Amniotic epithelial cell (primary cell): Measurements from ENCODE around the gene ANKRD49.
"Not testable (repeated sequence)": the region's sequence is repeated elsewhere in the genome, so short reads cannot be mapped to it uniquely, and the experiment has no call there.

Experiments used
- DNase-seq: peaks from one replicate; pipeline ENCODE4 v3.0.0-alpha.2; 2010; ENCODE audit warnings: low read depth

Gene ANKRD49, protein sequence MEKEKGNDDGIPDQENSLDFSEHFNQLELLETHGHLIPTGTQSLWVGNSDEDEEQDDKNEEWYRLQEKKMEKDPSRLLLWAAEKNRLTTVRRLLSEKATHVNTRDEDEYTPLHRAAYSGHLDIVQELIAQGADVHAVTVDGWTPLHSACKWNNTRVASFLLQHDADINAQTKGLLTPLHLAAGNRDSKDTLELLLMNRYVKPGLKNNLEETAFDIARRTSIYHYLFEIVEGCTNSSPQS

DNA sequence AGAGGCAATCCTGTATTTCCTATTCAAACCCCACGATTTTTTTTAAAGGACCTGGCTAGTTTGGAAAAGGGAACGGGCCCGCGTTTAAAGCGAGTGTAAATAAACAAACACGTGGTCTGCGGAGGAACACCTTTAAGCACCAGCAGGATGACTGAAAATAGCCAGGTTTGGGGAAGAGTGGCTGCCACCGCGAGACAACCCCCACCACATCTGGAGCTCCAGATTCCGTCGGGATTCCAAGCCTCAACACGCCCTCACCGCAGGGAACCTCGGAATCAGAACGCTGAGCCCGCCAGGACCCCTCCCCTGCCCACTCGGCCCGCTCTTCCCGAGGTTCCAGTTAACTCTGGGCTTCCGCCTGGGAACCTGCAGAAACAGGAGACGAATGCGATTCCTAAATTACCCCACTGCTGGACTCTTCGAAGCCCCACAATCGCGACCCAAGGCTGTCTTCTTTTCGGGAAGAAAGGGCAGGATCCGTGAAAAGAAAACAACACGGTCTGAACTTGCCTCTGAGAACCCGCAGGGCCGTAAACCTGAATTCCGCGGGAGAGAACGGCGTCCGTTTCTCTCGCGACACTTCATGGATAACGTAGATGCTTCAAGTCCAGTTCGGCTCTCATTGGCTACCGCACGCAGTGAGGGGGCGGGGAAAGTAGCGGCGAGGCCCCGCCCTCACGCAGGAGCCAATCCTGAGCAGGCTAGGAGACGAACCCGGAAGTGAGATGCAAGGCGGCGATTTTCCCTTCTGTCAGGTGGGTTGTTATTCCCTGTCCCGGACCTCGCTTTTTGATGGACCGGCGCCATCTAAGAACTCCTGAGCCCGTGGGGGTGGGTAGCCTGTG is at the start of gene ANKRD49, which contains the start of gene MRE11:
Gene ANKRD49, plus strand, starts transcription at position 704 of the 845 bp plus-strand sequence. CDS start 2,710 bp downstream, outside the sequence.
Gene MRE11, minus strand, starts transcription at position 564 of the 845 bp plus-strand sequence. CDS start 1,043 bp downstream, outside the sequence.
- peak; percentile 97 for DNase-seq

DNA sequence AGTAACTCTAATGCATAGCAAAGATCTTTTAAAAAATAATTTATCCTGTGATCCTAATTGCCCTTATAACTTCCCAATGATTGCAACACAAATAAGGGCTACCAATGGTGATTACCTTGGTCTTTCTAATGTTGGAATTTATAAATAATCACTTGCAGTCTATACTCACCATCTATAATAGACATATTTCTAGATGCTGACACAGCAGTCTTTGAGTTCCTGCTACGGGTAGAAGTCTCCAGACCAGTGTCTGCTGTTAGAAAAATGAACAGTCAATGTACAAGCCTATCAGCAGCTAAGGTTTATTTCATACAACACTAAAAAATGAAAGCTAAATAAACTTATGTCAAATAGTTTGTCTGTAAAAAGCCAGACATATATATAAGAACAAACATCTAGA is 48.1 kb upstream of the ANKRD49 start:
- no peak for DNase-seq

DNA sequence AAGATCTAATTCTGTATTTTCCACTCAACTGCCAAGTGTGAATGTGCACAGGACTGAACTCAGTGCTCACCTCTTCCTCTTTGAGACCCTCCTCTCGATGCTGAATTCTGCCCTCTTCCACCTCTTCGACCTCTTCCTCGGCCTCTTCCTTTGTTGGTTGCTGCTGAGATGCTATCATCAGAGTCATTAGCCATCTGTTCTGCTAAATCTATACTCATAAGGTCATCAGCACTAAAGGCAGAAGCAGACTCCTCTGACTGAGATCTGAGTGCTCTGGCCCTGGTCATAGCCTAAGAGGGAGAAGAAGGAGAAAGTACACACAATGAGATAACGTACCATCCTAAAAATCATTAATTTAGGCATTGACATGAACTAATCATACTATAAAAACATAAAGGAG is 46.6 kb upstream of the ANKRD49 start:
- DNase-seq: no peak

DNA sequence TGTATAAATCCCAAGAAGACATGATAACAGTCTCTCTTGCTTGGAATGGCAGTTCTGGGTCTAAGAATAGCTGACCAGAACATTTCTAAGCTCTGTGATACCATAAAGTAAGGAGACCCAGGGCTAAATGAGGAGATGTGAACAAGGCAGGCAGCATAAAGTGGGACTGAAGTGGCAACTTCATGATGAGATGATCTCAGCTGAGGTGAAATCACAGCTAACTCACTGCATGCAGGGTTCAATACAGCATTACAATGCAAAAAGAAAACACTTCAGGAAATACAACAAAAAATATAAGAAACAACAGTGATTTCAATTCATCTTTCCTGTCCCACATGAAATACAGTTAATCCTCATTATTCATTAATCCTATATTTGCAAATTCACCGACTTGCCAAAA is 44.8 kb upstream of the ANKRD49 start:
- no peak for DNase-seq

DNA sequence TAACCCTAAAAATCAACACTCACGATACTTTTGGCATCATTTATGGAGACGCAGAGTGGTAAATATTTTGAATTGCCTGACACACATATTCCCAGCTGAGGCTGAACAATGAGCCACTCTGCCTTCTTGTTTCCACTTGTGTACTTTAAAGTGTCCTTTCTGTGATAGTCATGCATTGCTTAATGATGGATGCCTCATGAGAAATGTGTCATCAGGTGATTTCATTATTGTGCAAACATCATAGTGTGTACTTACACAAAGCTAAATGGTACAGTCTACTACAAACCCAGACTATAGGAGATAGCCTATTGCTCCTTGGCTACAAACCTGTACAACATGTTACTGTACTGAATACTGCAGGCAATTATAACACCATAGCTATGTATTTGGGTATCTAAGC is 44.3 kb upstream of the ANKRD49 start:
- DNase-seq: peak; percentile 92

DNA sequence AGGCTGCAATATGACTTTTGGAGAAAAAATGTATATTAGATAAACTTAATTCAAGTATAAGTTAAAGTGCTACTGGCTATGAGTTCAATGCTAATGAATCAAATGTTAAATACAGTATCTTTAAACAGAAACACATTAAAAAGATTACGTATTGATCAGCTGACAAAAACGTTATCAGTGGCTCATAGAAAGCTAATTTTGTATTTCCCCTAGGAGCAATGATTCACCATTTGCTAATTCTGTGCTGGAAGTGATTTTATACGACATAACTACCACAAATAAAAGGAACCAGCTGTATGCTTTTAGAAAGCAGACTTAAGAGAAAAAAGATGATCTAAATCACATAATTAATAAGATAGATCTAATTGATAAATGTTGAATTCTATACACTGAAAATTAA is 43.7 kb upstream of the ANKRD49 start:
- peak; percentile 3 for DNase-seq

DNA sequence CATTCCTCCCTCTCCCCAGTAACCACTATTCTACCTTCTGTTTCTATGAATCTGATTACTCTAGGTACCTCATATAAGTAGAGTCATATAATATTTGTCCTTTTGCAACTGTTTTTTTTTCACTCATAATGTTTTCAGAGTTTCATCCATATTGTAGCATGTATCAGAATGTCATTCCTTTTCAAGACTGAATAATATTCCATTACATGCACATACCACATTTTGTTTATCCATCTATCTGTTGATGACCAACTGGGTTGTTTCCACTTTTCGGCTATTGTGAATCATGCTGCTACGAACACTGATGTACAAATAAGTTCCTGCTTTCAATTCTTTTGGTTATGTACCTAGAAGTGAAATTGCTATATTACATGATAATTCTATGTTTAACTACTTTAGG is 40.8 kb upstream of the ANKRD49 start:
- no peak for DNase-seq

DNA sequence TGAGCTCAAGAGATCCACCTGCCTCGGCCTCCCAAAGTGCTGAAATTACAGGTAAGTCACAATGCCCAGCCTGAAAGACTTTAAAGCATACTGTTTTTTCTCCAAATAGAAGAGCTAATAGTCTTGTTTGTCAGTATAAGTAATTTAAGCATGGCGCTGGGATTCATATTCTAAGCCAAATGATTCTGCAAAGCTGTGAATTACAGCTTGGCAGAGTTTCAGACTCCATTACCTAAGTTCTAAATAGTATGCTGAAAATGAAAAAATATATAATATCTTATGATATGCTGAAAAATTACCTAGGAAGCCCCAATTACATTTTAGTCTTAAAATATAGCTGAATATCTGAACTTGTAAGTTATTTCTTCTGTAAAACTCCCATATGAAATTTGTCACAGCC is 39.5 kb upstream of the ANKRD49 start:
- DNase-seq: no peak

DNA sequence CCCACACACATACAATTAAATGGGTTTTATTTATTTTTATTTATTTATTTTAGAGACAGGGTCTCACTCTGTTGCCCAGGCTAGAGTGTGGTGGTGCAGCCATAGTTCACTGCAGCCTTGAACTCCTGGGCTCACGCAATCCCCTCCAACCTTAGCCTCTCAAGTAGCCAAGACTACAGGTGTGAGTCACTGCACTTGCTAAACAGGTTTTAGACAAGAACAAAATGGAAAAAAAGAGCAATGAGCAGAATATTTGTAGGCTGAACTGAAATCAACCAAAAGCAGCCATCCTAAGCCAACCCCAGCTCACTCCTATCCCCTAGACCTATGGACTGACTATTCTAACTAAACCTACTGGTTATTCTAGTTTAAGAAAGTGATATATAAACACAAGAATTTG is 37.9 kb upstream of the ANKRD49 start:
- DNase-seq: peak; percentile 7

DNA sequence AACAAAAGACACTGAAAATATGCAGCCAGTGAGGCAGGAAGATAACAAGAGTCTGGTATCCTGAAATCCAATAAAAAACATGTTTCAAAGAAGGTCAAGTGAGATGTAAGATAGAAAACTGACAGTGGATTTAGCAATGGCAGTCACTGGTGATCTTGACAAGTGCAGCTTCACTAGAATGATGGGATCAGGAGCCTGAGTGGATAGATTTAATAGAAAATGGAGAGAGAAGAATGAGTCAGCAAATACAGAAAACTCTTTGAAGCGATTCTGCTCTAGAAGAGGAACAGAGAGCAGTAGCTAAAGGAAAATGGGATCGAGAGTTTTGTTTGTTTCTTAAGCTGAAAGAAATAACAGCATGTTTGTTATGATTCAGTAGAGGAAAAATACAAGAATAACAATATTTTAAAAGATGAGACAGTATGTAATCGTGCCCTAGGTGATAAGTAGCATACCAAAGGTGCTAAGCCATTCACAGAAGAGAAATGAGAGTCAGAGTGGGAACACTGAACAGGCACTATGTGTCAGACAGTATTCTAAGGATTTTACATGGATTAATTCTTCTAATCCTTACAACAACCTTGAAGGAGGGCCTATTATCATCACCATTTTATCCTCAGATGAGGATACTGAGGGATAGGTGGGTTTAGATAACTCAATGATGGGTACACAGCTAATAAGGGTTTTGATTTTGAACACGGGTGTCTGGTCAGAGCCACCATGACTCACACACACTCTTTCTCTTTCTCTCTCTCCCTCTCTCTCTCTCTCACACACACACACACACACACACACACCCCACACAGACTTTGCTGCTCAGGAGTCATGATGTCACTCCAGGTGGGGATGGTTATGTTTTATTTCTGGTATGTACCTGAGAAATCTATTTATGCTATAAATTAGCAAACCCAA is 36.4 kb upstream of the ANKRD49 start:
- peak; percentile 26 for DNase-seq

DNA sequence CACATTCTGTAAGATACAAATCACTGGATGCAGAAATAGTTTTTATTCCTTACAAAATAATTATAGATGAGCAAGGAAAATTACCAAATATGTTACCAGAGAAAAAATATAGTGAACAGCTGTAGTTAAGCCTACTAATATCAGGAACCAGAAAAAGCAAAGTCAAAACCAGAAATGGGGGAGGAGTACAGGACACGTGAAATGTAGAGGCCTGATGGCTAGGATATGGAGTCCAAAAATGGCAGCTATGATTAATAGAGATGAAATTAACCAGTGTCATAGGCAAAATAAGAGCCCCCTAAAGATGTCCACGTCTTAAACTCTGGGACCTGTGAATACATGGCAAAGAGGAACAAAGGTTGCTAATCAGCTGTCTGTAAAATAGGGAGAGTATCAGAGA is 34.2 kb upstream of the ANKRD49 start:
- no peak for DNase-seq

DNA sequence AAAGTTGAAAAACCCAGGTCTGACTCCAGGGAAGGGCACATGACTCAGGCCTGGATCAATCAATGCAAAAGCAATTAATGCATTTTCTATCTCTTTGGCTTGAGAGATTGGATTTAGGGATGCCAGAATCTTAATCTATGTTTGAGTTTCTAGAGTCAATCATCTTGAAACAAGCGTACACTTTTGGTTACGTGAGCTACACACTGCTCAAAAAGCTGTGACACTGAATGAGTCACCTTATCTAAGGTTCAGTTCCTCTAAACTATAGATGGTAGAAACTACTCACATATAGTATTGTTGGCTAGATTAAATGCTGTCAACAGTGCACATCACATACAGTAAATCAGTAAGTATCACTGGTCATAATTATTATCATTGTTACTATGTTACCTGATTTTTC is 24.4 kb upstream of the ANKRD49 start:
- DNase-seq: no peak

DNA sequence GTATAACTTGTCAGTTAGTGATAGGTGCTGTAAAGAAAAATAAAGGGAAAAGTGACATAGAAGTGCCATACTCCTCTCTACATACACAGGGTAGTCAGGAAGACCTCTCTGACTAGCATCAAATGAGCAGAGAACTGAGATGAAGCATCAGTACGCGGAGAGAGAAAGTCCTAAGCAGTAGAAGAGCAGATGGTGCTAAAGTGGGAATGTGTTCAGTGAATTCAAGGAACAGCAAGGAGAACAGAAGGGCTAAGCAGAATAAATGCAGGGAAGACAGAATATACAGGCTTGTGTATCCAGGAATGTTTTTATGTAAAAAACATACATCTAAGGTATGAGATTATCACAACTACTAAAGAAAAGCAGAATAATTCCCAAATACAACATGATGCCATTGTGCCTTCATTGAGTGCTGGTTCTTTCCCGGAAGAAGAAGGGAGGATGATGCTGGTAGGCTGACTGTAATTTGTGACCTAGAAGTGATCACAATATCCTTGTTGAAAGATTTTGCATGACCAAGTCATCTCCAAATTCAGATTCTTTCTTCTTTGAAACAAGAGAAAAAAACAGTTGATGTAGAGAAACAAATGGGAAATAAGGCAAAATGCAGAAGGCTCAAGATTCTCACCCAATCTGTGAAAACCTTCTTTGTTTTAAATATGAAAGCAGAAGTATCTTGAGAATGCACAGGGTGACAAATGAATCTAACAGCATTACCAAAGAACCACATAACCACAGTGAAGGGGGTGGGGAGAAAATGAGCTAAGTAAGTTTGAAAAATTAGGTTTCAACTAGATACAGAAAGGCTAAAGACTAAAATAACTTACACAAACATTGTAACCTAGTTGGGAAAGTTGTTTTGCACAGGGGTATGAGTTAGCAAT is 20.6 kb upstream of the ANKRD49 start:
- DNase-seq: peak; percentile 72

DNA sequence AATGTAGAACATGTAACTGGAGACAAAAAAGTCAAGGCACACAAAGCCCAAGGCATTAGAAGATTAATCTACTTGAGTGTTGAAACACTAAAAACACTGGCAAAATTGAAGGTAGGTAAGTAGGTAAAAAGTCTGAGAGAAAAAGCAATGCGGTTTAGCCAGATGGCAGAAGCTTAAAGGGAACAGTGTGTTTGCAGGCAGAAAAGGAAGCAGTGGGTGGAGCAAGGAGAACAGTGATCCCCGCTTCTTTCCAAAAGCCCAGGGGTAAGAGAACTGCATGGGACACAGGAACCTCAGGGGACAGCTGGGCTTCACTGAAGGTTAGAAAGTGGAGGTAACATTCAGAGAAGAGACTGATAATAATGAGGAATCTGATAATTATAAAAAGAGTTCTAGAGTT is 16.2 kb upstream of the ANKRD49 start:
- peak; percentile 2 for DNase-seq

DNA sequence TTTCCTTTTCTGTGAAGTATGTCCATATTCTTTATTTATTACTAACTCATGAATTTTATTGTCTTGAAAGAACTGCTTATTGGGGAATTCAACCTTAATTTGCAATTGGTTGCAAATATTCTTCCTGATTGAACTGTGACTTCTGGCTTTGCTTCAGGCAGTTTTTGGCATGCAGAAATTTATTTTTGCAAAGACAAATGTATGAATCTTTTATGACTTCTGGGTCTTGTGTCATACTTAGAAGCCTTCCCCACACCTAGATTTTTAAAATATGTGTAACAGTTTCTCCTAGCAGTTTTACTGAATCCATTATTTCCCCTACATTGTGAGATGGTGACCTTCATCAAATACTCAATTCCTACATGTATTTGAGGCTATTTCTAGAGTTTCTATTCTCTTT is 12.4 kb upstream of the ANKRD49 start:
- DNase-seq: no peak

DNA sequence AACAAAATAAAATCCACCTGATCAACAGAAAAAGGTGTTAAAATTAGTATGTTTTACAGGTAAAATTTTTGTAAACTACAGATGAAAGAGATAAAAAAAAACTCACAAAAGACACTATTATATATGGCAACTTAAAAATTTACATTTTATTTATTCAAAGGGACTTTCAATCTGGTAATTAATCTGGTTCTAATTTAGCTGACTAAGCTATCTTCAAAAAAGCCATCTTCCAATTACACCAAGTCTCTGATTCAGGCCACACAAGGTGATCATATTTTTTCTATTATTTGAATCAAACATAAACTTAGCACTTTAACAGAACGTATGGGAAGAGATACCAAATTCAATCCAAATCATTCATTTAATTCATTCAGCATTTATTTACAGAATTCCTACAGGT is 7.7 kb upstream of the ANKRD49 start:
- DNase-seq: no peak

DNA sequence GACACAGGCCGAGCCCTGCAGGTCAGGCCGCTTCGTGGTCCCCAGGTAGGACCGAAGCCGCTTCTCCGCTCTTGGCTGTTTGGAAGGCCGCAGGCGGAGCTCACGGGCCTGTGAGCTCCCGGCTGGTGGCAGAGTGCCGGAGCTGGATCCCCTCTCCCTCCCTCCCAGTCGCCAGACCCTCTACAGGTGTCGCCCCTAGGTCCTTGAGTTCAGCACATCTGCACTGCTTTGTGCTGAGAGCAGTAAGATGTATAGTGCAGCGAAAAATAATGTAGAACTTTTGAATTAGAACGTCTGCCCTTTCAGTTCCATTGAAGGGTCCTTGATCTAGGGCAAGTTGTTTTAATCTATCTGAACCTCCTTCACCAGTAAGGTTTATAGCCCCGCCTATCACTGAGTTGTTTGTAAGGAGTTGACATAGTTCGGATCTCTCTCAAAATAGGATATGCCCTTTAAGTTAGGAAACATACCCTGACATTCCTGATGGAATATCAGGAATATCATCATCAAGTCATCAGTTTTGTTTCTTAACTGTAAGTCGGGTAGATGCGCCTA is 419 bp downstream of the ANKRD49 start:
- peak; percentile 14 for DNase-seq

DNA sequence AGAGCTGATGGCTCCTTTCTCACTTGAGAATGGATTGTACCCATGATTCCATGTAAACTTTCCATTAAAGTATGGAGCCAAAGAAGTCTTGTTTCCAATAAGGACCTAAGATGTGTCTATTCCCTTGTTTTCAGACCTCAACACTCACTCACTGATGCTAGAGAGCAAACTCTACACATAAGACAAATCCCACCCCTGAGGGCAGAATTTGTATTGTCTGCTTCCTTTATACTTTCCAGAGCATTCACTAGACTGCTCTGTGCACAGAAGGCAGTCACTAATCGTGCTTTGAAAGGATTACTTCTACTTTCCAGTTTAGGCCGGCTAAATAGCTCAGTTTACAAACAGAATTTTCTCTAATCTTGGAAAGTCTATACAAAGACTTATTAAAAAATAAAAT is 6.4 kb downstream of the ANKRD49 start:
- no peak for DNase-seq

DNA sequence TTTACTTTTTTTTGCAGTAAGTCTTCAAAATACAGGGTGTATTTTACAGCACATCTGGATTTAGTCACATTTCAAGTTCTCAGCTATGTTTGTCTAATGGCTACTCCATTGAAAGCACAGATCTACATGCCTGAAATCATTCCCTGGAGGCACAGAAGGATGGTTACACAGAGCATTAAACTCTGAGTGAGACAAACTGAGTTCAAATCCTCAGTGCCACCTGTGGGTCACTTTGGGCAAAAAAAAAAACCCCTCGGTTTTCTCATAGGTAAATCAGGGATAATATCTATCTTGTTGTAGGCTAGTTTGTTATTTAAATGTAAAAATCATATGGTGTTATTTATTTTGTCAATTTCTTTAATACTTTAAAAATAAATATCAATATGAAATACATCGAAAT is 7.7 kb downstream of the ANKRD49 start:
- no peak for DNase-seq

DNA sequence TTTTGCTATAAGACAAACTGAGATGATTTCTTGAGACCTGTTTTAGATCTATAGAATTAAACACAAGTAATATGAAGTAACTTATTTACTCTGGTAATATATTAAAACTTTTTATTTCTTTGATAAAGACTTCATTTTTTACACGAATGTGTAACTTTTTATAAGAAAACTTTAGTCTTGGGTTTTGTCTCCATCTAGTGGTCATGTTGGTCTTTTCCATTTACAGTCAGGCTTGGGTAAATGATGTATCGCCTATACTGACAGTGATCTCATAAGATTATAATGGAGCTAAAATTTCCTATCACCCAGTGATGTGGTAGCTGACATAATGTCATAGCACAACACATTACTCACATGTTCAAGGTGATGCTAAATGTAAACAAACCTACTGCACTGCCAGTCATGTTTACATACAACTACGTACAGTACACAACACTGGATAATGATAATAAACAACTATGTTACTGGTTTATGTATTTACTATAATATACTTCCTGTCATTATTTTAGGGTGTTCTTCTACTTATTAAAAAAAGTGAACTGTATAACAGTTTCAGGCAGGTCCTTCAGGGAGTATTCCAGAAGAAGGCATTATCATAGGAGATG is 11.0 kb downstream of the ANKRD49 start:
- DNase-seq: peak; percentile 62

DNA sequence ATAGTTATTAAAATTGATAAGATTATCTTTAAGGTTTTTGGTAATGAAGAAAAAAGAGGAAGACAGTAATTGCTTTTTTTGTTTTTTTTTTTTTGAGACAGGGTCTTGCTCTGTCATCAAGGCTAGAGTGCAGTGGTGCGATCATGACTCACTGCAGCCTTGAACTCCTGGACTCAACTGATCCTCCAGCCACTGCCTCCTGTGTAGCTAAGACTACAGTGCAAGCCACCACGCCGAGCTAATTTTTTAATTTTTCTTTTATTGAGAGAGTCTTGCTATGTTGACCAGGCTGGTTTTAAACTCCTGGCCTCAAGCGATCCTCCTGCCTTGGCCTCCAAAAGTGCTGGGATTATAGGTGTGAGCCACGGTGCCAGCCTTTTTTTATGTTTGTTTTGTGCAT is 12.7 kb downstream of the ANKRD49 start:
- DNase-seq: not testable (repeated sequence)
